OCI-LY1 (cell line): ENCODE data around the gene FCRL5.

Experiments used
- EZH2 ChIP-seq: fragments of 200-600 bp; sonication (generic), shearing (Covaris generic); IDR thresholded peaks from 2 replicates; pipeline ENCODE4 v1.8.0; 2017; ENCODE audit warnings: borderline replicate concordance, mixed run types, mild to moderate bottlenecking, antibody characterized with exemption, low read length, moderate library complexity, mixed read lengths
- TF ChIP-seq, protein P1 (sequence below): fragments of 200-600 bp; sonication (generic), shearing (Covaris generic); IDR thresholded peaks from 2 replicates; pipeline ENCODE4 v1.5.1; 2017; ENCODE audit warnings: mild to moderate bottlenecking, antibody characterized with exemption, low read length, moderate library complexity, mixed read lengths

GRCh38 chr1:157472959-157473358, 79.4 kb downstream of the FCRL5 start:
- TF ChIP-seq, protein P1, sequence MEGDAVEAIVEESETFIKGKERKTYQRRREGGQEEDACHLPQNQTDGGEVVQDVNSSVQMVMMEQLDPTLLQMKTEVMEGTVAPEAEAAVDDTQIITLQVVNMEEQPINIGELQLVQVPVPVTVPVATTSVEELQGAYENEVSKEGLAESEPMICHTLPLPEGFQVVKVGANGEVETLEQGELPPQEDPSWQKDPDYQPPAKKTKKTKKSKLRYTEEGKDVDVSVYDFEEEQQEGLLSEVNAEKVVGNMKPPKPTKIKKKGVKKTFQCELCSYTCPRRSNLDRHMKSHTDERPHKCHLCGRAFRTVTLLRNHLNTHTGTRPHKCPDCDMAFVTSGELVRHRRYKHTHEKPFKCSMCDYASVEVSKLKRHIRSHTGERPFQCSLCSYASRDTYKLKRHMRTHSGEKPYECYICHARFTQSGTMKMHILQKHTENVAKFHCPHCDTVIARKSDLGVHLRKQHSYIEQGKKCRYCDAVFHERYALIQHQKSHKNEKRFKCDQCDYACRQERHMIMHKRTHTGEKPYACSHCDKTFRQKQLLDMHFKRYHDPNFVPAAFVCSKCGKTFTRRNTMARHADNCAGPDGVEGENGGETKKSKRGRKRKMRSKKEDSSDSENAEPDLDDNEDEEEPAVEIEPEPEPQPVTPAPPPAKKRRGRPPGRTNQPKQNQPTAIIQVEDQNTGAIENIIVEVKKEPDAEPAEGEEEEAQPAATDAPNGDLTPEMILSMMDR: no peak
- TF ChIP-seq EZH2: no peak
